Stimulated activated CD8-positive, alpha-beta memory T cell treated with anti-CD3 and anti-CD28 coated beads, Interleukin-7, amount 100 ng/mL, for 4 hours (primary cell): ENCODE measurements around the gene PCBP3.
"Not testable (repeated sequence)": the region's sequence is repeated elsewhere in the genome, so short reads cannot be mapped to it uniquely, and the experiment has no call there.

Experiments
- DNase-seq, 2 donors: peaks; one replicate each; pipeline ENCODE4 v3.0.0-alpha.2; 2020; ENCODE audit warnings: low read depth in 2 of 2

The PCBP3 gene

DNA sequence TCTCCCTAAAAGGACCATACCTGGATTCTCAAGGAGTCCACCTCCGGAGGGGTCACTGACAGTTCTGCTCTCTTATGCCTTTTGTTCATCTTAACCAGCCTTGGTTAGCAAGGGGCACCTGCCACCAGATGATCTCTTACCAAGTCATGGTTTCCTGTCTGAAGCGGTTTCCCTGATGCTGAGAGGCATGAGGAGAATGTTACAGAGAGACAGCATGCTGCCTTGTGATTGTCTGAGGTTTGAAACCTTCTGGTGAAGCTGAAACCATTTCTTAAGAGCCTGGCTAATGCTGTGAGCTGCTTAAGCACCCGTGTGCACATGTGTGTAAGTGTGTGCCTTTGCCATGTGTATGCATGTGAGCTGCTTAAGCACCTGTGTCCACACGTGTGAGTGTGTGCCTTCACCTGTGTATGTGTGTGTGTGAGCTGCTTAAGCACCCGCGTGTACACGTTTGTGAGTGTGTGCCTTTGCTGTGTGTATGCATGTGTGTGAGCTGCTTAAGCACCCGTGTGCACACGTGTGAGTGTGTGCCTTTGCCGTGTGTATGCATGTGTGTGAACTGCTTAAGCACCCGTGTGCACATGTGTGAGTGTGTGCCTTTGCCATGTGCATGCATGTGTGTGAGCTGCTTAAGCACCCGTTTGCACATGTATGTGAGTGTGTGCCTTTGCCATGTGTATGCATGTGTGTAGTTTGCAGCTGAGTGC, 201.7 kb downstream of the PCBP3 start:
- DNase-seq, result no peak

DNA sequence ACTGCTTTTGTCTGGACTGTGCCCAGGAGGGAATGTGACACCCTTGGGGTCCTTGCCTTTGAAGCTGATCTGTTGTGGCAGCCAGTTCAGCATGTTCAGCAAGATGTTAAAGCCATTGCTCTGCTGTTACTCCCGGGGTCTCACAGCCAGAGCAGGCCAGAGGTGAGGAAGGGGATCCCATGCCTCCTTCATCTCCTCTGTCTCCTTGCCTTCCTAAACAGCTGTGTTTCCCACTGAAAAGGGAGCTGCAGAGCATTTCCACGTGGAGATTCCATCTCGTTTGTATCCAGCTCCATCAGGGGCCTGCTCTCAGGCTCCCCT, 202.2 kb downstream of the PCBP3 start:
- no peak for DNase-seq

GRCh38 chr21:45846373-45847160, 203.0 kb downstream of the PCBP3 start:
- DNase-seq, result no peak

GRCh38 chr21:45847870-45848269, 204.3 kb downstream of the PCBP3 start:
- DNase-seq, result no peak

DNA sequence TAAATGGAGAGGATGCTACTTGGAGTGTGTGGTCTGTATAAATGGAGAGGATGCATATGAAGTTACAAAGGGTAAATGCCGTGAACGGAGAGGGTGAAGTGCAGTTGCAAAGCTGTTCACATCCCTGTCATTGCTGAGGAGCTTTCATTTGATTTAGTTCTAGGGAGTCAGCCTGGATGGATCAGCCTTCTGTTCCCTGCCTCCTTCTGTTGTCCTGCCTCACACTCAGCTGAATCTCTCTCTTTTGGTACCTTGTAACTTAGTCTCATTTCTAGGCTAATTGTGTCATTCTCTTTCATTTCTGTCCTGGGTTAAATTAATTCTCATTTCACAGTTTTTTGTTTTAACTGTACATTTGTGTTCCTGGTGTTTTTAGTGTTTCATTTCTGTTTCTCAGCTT, 204.8 kb downstream of the PCBP3 start:
- DNase-seq, result no peak

GRCh38 chr21:45848805-45849204, 205.3 kb downstream of the PCBP3 start:
- no peak for DNase-seq

GRCh38 chr21:45849651-45850050, 206.1 kb downstream of the PCBP3 start:
- no peak for DNase-seq

GRCh38 chr21:45850181-45850580, 206.7 kb downstream of the PCBP3 start:
- DNase-seq, result no peak

- not testable (repeated sequence) for DNase-seq
Measured at GRCh38 chr21:45852386-45852785, 208.9 kb downstream of the PCBP3 start.

DNA sequence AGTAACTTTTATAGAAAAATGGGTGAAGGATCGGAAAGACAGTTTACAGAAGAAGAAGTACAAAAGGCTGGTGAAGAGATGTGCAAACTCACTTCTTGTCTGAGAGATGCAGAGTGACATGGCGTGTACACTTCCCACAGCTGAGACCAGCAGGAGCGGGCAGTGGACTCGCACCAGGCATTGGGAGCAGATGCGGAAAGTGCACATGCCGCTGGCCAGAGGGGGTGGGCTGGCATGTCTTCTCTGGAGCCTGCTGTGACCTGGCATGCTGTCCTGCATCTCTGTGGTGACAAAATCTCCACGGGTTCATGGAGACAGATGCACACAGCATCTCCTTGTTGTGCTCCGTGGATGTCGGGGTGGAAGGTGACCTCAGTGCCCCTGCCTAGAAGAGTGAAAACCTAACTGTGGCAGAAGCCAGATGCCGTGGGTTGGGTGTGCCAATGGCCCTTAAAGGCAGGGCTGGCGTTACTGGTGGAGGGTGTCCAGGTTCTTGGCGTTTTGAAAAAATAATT, 209.4 kb downstream of the PCBP3 start:
- DNase-seq, result no peak

DNA sequence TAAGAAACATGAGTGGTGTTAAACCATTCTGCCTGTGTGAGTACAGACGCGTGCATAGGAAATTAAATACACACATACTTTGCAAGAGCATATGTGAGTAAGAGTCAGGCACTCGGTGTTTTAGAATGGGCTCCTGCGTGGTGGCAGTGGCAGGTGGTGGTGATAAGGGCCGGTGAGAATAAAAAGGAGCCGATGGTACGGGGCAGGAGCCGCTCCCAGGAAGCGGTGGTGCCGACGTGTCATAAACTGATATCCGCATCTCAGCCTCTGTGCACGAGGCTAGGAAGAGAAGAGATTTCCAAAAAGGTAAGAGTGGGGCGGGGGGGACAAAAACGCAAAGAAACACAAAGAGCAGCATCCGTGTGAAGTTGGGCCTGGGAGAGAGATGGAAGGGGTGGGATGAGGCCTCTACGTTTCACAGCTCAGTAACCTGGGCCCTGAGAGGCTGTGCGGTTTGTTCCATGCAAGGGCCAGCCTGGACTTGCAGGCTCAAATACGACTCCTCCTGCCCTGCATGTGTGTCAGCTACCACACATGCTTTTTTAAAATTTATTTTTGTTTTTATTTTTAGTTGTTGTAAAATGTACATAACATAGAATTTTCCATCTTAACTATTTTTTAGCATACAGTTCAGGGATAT, 210.3 kb downstream of the PCBP3 start:
- DNase-seq, result no peak

- no peak for DNase-seq
Measured at GRCh38 chr21:45854690-45855247, 211.2 kb downstream of the PCBP3 start.

DNA sequence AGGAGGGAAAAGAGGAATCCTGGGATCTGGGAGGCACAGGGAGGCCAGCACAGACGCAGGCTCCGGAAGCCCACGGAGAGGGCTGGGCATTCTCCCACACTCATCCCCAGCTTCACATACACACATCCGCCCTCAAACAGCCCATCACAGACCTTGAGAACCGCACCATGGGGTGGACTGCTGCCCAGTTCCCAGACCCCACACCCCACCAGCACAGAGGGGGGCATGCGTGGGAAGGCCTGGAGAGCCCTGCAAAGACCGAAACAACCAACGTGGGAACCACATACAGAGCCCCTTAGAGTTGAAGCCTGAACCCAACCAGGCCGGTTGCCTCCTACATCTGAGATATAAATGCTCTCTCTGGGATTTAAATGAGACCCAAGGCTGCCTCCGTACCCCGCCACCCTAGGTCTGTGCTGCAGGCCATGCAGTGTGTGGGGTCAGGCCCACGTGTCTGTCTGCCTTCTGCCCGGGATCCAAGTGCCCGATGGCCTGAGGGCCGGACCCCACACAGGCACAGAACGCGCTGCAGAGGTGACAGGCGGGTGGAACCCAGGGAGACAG, 211.8 kb downstream of the PCBP3 start:
- DNase-seq, result no peak

GRCh38 chr21:45856442-45856841, 212.9 kb downstream of the PCBP3 start:
- DNase-seq, result no peak

DNA sequence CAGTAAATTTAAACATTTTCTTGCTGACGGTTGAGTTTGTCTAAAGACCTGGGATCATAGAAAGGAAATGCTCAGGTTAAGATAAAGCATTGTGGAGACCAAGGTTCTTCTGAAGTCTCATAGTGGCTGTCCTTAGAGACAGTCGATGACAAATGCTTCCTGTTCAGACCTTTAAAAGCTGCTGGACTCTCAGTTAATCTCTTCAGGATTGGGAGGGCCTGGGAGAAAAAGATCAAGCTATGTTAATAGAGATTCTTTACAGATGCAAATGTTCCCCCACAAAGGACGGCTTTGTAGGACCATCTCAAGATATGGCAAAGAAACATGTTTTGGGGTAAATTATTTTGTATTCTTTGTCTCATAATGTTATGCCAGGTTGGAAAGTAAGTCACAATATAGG, 213.4 kb downstream of the PCBP3 start:
- no peak for DNase-seq

DNA sequence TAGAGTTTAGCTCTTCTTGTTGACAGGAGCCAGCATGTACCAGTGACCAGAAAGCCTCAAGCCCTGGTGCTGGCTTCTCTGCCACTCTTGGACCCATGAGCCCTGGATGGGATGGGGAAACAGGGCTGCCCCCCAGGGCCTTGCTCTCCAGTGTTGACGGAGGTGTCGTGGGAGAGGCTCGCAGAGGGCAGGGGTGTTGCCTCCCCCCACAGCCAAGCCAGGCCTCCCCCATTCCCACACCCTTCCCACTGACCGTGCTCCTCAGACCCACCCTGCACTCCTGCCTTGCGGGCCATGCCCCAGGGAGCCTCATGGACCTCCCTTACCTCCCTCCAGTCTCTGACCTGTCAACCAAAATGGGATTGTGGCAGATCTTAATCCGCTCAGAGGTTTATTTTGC, 214.2 kb downstream of the PCBP3 start:
- no peak for DNase-seq

DNA sequence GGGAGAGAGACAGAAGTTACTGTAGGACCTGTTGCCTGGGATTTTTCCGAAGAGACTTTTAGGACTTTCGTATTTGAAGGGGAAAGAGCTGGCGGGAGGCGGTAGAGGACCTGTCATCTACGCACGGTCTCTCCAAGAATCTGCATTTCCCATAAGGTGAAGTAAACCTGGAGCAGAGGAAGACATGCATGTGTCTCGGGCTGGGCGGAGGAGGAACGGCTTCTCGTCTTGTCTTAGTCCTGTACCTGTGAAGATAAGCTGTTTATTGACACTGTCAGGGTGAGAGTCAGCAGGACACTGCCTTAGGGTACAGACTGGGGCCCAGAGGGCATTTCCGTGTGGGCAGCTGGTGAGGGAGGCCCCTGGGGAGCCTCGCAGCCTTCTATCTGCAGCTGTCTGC, 214.7 kb downstream of the PCBP3 start:
- DNase-seq, result no peak

- DNase-seq, result no peak
Measured at GRCh38 chr21:45859041-45859761, 215.7 kb downstream of the PCBP3 start.

DNA sequence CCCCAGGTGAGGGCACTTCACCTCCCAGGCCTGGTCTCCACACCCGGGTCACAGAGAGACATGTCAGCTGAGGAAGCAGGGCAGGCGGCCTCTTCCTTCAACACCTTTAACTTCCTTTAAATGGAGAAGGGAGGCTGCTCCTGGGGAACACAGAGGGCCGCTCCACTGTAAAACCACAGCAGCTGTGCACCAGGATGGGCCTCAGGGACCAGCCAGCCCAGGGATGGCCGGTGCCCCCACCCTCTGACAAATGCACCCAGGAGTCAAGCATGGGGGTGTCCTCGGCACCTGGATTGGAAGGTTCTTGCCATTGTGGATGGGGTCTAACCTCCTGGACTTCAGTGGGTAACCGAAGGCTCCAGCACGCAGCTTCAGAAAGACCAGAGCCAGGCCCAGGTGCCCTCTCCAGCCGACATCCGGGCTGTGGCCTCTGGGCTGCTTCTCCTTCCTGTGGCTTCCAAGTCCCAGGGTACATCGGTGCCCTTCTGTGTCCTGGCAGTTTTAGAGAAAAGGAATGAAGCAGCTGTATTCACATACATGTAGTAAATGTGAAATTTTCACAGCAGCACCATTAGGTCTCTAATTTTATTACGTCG, 216.3 kb downstream of the PCBP3 start:
- no peak for DNase-seq

- DNase-seq, result no peak
Measured at GRCh38 chr21:45860493-45861155, 217.1 kb downstream of the PCBP3 start.
